ENCODE data around the gene COL1A1. TPM values are rescaled to one million over a fixed set of nuclear protein-coding genes. Genes with fewer than 3 reads are reported as not detected.

The COL1A1 gene
- total RNA-seq, 1 experiment from 2014 or later: 20.7 TPM

DNA sequence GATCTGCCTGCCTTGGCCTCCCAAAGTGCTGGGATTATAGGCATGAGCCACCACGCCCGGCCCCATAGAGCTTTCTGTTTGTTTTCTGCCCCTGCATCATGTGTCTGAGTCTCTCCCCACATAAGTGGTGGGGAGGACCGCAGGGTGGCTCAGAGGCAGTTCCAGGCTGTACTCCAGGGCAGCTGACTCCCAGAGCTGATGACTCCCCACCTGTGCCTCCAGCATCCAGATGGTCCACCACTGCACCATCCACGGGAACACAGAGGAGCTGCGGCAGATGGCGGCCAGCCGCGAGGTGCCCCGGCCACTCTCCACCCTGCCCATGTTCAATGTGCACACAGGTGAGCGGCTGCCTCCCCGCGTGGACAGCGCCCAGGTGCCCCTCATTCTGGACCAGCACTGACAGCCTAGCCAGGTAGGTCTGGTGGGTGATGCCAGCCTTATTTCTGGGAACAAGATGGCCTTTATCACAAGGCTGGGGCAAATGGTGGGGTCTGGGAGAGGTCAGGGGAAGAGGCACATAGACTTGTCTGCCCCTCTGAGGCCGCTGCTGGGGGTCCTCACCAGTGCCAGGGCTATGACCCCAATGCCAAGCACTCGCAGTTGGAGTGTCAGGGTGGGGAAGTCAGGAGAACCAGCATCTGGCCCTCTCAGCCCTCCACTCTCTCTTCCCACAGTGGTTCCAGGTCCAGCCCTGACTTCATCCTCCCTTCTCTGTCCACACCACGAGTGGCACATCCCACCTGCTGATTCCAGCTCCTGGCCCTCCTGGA lies 26.2 kb downstream of the COL1A1 start:
- POLR2A ChIA-PET (ENCODE audit: unreplicated experiment): no interaction called here
- no peaks in the 10 kb centered on the region for H3K9me2 ChIP-seq (ENCODE audit: insufficient read depth)
- no peak overlapping the region for H3K4me2 ChIP-seq
- H3K4me1 ChIP-seq (replicated peaks; ENCODE audit: insufficient read depth): peaks cover 33% of the 10 kb centered on the region
- no peaks in the 10 kb centered on the region for H3K27me3 ChIP-seq (ENCODE audit: insufficient read depth, low read depth)
- TF ChIP-seq, protein P1, sequence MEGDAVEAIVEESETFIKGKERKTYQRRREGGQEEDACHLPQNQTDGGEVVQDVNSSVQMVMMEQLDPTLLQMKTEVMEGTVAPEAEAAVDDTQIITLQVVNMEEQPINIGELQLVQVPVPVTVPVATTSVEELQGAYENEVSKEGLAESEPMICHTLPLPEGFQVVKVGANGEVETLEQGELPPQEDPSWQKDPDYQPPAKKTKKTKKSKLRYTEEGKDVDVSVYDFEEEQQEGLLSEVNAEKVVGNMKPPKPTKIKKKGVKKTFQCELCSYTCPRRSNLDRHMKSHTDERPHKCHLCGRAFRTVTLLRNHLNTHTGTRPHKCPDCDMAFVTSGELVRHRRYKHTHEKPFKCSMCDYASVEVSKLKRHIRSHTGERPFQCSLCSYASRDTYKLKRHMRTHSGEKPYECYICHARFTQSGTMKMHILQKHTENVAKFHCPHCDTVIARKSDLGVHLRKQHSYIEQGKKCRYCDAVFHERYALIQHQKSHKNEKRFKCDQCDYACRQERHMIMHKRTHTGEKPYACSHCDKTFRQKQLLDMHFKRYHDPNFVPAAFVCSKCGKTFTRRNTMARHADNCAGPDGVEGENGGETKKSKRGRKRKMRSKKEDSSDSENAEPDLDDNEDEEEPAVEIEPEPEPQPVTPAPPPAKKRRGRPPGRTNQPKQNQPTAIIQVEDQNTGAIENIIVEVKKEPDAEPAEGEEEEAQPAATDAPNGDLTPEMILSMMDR (conservative IDR thresholded peaks at IDR 0.05): no peak
- no peak for TF ChIP-seq EZH2 (IDR thresholded peaks at IDR 0.05; ENCODE audit: low read depth)
- no peak overlapping the region for H3K4me3 ChIP-seq
- H3K27ac ChIP-seq: no peak overlapping the region
- DNase-seq: no peak
- H3F3A ChIP-seq (ENCODE audit: insufficient read depth, low read depth): peaks cover 37% of the 10 kb centered on the region
- H3K36me3 ChIP-seq (ENCODE audit: low read depth): no peaks in the 10 kb centered on the region
- no peaks in the 10 kb centered on the region for H4K20me1 ChIP-seq (ENCODE audit: insufficient read depth)
- no peaks in the 10 kb centered on the region for H3K9me3 ChIP-seq (ENCODE audit: insufficient read depth, low read depth)
- intact Hi-C loops (cut with micrococcal nuclease; ENCODE audit: unreplicated experiment): no loop called here
- BruUV-seq (replicated peaks): no TSS peak
- H3K79me2 ChIP-seq (ENCODE audit: low read depth): no peaks in the 10 kb centered on the region
- H2AFZ ChIP-seq: no peak overlapping the region
- CTCF ChIA-PET: interaction anchor here (0.6 kb wide), 1 partner anchor 58 kb away, joined by 3 read pairs; no protein-coding TSS in a partner anchor

DNA sequence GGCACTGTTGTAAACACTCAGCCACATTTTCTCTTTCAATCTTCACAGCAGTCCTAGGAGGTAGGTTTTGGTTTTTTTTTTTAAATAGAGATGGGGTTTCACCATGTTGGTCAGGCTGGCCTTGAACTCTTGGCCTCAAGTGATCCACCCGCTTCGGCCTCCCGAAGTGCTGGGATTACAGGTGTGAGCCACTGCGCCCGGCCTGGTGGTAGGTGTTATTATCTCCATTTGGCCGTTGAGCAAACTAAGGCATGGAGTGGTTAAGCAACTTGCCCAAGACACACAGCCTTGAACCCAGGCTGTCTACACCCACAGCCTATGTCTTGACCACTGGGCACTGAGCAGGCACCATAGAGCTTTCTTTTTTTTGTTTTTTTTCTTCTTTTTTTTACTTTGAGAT lies 27.0 kb downstream of the COL1A1 start:
- Histone ChIP-seq H3K9me2 (ENCODE audit: insufficient read depth) (no peaks in the 10 kb centered on the region), H4K20me1 (ENCODE audit: insufficient read depth) (no peaks in the 10 kb centered on the region), H3K27me3 (ENCODE audit: insufficient read depth, low read depth) (no peaks in the 10 kb centered on the region), H3K4me2 (no peak overlapping the region), H3F3A (ENCODE audit: insufficient read depth, low read depth) (peaks cover 44% of the 10 kb centered on the region), H2AFZ (no peak overlapping the region), H3K4me3 (no peak overlapping the region), H3K4me1 (replicated peaks; ENCODE audit: insufficient read depth) (peaks cover 39% of the 10 kb centered on the region), H3K27ac (no peak overlapping the region), H3K79me2 (ENCODE audit: low read depth) (no peaks in the 10 kb centered on the region), H3K36me3 (ENCODE audit: low read depth) (no peaks in the 10 kb centered on the region), H3K9me3 (ENCODE audit: insufficient read depth, low read depth) (no peaks in the 10 kb centered on the region)
- DNase-seq: no peak
- intact Hi-C loops (cut with micrococcal nuclease; ENCODE audit: unreplicated experiment): no loop called here
- ChIA-PET POLR2A (ENCODE audit: unreplicated experiment) (no interaction called here), CTCF (interaction anchor here (0.6 to 1.2 kb wide), 2 partner anchors 20 to 57 kb away, joined by 3 read pairs; no protein-coding TSS in a partner anchor)
- no TSS peak for BruUV-seq (replicated peaks)
- TF ChIP-seq, protein P1 (conservative IDR thresholded peaks at IDR 0.05): no peak
- no peak for TF ChIP-seq EZH2 (IDR thresholded peaks at IDR 0.05; ENCODE audit: low read depth)

DNA sequence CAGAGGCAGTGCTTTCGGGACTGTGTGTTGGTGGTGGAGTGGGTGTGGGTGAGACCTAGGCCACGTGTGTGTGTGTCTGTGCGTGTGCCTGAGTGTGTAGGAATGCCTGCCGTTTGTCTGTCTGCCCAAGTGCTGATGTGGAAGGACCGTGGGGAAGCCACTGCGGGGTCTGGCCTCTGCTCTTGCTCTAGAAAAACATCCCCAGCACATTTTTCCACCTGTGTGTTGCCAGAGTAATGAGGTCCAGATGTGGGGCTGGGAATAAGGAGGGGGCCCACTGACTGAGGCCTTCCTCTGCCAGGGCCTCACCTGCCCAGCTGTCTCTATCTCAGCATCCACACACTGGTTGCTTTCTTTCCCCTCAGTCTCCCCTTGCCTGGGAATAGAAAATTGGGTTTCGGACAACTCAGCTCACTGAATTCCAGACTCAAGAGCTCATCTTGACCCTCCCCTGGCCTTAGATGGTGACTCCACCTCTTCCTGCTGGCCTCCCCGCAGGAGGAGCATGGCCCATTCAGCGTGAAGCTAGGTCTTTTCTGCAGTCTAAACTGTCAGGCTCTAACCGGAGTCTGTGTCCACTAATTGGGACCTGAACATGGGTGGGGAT lies 28.0 kb downstream of the COL1A1 start:
- Histone ChIP-seq H3K79me2 (ENCODE audit: low read depth) (no peaks in the 10 kb centered on the region), H3K27me3 (ENCODE audit: insufficient read depth, low read depth) (no peaks in the 10 kb centered on the region), H4K20me1 (ENCODE audit: insufficient read depth) (no peaks in the 10 kb centered on the region), H3F3A (ENCODE audit: insufficient read depth, low read depth) (peaks cover 36% of the 10 kb centered on the region), H3K27ac (0 out of 2 replicates have a peak overlapping the region, but pooled peaks have one; percentile 20), H3K9me3 (ENCODE audit: insufficient read depth, low read depth) (no peaks in the 10 kb centered on the region), H3K36me3 (ENCODE audit: low read depth) (no peaks in the 10 kb centered on the region), H2AFZ (no peak overlapping the region), H3K4me2 (no peak overlapping the region), H3K4me3 (no peak overlapping the region), H3K9me2 (ENCODE audit: insufficient read depth) (no peaks in the 10 kb centered on the region), H3K4me1 (replicated peaks; ENCODE audit: insufficient read depth) (peaks cover 32% of the 10 kb centered on the region)
- DNase-seq: peak in 1 of 2 experiments; percentile 54
- TF ChIP-seq, protein P1 (conservative IDR thresholded peaks at IDR 0.05): no peak
- TF ChIP-seq EZH2 (IDR thresholded peaks at IDR 0.05; ENCODE audit: low read depth): no peak
- CTCF ChIA-PET: interaction anchor here (1.2 kb wide), 1 partner anchor 19 kb away, joined by 3 read pairs; no protein-coding TSS in a partner anchor
- intact Hi-C loops (cut with micrococcal nuclease; ENCODE audit: unreplicated experiment): loop anchor here (1.0 kb wide), 1 partner anchor 25 kb away; no protein-coding TSS in a partner anchor
- BruUV-seq (replicated peaks): no TSS peak
- POLR2A ChIA-PET (ENCODE audit: unreplicated experiment): interaction anchor here (0.7 kb wide), 2 partner anchors 17 to 693 kb away, joined by 3 to 4 read pairs; partner anchors contain the start of gene TOB1
